GM12801 (cell line): ENCODE measurements around the gene DMXL2.

Source experiments
- CTCF ChIP-seq: IDR thresholded peaks from one replicate; pipeline ENCODE4 v1.5.1; 2011; ENCODE audit warnings: control low read depth; ENCODE audit not compliant: insufficient read length; ENCODE audit errors: extremely low read depth

DMXL2 gene

GRCh38 chr15:51547656-51548055 is 74.9 kb downstream of the DMXL2 start:
- no peak for TF ChIP-seq CTCF

- peak; percentile 6 for TF ChIP-seq CTCF
Measured at GRCh38 chr15:51536965-51537574, 85.5 kb downstream of the DMXL2 start.

DNA sequence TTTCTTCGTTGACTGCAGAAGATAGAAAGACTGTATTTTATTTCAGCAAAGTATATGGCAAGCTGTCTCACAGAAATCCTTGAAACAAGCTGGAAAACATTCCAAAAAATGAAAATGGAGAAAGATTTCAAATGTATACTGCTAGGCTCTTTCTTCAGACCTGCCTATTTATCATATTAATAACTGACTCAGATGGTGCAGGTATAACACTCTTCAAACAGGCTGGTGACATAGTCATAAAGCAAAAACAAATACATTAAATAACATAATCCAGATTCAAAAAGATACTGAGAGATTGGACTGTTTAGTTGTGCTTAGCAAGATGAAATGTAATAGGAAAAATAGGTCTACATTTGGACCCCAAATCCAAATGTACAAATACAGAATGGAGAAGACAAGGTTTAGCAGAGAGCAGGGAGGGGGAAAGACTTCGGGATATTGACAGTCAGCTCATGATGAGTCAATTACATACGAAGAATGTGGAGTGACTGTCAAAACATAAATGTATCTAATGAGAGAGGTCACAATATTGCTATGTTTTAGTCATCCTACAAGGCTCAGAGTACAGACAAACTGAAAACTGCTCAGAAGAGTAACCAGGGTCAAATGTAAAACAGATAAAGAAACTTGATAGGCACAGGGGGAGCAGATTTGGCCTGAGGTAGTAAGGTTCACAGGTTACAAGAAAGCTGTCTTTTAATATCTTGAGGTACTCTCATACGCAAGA is 88.7 kb downstream of the DMXL2 start:
- no peak for TF ChIP-seq CTCF

DNA sequence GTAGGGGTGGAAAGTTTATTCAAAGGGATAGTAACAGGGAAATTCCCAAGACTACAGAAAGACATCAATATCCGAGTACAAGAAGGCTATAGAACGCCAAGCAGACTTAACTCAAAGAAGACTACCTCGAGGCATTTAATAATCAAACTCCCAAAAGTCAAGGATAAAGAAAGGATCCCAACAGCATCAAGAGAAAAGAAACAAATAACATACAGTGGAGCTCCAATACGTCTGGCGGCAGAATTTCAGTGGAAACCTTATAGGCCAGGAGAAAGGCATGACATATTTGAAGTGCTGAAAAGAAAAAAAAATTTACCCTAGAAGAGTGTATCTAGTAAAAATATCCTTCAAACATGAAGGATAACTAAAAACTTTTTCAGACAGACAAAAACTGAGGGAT is 95.6 kb downstream of the DMXL2 start:
- TF ChIP-seq CTCF = no peak

GRCh38 chr15:51524376-51524775 is 98.2 kb downstream of the DMXL2 start:
- TF ChIP-seq CTCF = no peak

DNA sequence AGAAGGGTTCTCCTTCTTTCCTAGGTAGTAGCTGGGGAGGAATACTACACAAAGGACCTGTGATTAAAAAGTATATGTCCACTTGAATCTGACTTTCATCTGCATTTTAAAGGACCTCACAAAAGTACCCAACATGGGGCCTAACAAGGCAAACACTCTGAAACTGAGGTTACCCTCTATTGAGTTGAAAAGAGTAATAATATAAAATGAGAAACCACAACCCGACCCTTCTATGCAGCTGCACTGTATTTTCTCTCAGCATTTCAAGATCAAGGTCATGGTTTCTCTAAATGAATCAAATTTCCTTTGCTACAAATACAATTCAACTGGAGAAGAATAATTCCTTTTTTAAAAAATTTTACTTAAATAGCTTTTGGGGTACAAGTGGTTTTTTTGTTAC is 106.3 kb downstream of the DMXL2 start:
- no peak for TF ChIP-seq CTCF

- no peak for TF ChIP-seq CTCF
Measured at GRCh38 chr15:51505251-51505650, 117.3 kb downstream of the DMXL2 start.
